GM19023 (cell line): ENCODE results near the gene JCAD.
A peak's percentile ranks its signal among the peaks of the same experiment; 100 is the strongest.
"Not testable (repeated sequence)": the region's sequence is repeated elsewhere in the genome, so short reads cannot be mapped to it uniquely, and the experiment has no call there.

Source experiments
- ATAC-seq: cut with Tn5 transposase; IDR thresholded peaks from one replicate; pipeline ENCODE4 v1.9.1; 2021; ENCODE audit warnings: mild to moderate bottlenecking, moderate library complexity; ENCODE audit not compliant: unreplicated experiment

JCAD gene

DNA sequence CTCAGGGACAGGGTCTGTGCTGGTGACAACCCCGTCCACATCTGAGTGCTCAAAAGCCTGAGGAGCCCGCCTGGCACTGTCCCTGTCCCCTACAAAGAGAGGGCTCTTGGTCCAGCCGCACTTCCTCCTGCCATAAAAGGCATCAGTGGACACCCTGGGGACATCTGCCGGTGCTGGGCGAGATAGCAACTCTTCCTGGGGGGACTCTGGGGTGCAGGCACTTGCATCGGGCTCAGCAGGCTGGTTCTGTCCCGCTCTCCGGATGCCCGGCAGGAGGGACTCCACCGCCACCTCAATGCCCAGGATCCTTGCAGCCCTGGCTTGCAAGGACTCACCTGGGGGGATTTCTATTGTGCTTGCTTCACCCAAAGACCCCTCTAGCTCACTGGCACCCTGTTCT is 32.8 kb downstream of the JCAD start:
- no peak for ATAC-seq

GRCh38 chr10:30026080-30026479 is 33.3 kb downstream of the JCAD start:
- ATAC-seq = no peak

- not testable (repeated sequence) for ATAC-seq
These were observed 34.0 kb downstream of the JCAD start for GRCh38 chr10:30025428-30025827.

- no peak for ATAC-seq
These were observed 36.8 kb downstream of the JCAD start for GRCh38 chr10:30022590-30022989.

DNA sequence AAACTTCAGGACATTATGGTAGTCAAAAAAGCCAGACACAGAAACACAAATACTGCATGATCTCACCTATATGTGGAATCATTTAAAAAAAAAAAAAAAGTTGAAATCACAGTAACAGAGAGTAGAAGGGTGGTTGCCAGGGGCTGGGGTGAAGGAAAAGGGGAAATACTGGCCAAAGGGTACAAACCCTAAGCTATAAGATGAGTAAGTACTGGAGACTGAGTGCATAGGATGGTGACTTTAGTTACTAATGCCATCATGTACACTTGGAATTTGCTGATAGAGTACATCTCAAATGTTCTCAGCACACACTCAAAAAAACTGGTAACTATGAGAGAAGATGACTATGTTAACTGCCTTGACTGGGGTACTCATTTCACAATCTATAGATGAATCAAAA is 39.9 kb downstream of the JCAD start:
- no peak for ATAC-seq

DNA sequence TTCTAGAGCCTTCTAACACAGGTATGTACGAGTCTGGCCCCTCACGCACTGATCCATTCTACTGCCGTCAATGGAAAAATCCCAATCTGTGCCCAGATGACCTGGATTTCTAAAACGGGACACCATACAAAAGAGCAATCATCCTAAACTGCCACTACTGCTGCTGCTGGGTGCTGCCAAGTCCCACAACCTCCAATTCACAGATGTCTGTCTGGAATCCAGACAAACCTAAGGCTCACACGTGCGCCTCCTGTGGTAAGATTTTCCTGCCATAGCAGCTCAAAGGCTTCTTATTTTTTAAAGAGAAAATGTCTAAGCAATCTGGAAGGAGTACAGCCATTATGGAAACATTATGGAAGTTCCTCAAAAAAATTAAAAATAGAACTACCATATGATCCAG is 40.9 kb downstream of the JCAD start:
- ATAC-seq = no peak

DNA sequence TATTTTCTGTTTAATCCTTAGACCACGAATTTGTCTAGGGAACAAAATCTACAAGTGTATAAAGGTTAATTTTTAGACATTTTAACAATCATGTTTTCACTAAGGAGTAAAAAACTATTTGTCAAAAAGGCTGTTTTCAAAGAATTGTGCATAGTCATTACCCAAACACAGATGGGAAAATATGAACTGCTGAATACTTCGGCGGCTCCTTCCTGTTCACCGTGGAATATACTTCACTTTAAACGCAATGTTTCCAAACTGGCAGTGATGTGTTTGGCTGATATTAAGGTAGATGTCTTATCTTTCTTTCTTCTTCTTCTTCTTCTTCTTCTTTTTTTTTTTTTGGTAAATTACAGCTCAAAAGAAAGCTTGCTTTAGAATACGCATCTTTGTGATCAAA is 41.4 kb downstream of the JCAD start:
- no peak for ATAC-seq

- ATAC-seq = no peak
These were observed 41.8 kb downstream of the JCAD start for GRCh38 chr10:30017556-30017955.

- no peak for ATAC-seq
These were observed 44.9 kb downstream of the JCAD start for GRCh38 chr10:30014511-30014910.

GRCh38 chr10:30013757-30014156 is 45.6 kb downstream of the JCAD start:
- ATAC-seq = no peak

DNA sequence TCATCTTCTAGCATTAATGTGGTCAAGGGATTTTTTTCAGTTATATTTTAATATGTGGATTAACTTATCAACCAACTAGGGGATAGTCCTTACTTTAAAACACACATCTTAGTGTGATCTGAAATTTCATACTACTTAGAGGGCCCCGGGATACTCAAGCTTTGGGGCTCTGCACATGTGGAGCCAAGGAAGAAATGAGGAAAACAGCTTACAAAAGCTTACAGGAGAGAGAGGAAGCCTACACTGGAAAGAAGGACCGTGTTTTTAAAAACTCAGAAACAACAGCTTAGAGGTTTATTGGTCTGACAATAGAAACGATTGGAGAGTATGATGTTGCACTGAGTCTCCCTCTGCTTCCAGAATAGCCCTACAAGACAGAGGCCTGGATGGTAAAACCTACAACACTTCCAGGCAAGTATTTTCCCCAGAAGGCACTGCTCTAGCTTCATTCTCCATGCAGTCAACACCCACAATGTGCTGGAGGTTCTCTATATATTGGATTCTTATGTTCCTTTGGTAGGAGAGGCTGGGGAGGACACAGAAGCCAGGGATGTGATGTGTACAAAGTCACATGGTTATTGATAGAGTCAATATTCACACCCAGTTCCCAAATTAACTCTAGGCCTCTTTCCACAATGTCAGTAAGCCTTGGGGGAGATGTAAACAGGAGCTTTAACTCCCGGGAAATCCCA is 47.3 kb downstream of the JCAD start:
- no peak for ATAC-seq

DNA sequence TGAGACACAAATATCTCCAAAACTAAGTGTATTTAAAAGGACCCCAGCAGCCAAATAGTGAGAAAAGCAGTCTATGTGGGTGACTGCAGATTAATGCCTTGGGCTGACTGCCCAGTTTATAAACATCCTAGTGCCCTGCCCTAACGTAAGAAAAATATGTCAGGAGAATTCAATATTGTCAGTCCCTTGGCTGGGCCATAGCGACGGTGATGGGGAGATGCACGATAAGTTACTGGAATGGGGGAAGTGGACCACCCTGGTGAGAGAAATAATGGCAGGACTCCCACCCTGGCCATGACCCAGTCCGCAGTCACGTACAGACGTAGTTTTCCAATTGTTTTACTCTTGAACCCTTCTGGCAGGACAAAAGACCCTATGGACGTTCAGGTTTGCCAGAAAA is 48.0 kb downstream of the JCAD start:
- no peak for ATAC-seq

DNA sequence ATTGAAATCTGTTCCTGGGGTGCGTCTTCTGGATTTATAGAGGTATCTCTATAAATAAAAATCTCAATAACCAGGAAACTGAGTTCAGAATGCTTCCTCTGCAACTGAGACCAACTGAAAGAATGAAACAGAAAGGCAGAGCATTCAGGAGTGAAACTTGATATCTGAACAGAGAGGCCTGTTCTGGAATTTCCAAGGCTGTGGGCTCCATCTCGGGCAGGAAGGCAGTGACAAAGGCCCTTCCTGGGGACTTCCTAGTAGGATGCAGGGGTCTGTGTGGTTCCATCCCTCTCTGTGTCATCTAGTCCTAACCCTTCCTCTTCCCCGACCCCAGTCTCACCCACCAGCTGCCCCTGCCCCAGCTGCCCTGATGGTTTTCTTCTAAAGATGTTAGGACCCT is 52.0 kb downstream of the JCAD start:
- ATAC-seq = no peak

DNA sequence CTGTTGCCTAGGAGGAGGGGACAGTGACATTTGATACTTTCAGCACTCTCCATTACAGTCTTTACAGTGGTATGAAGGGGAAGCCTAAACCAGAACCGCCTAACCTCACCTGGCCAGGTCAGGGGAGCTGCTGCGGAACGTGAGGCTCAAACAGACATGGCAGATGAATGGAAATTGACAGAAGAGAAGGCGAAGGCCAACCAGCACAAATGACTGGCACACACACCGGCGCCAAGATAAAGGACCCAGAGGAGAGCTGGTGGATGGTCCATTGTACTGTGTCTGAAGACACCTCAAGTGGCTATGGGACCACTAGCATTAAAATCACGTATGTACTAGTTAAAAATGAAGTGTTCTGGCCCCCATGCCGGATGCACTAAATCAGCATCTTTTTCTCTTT is 53.0 kb downstream of the JCAD start:
- ATAC-seq = no peak

DNA sequence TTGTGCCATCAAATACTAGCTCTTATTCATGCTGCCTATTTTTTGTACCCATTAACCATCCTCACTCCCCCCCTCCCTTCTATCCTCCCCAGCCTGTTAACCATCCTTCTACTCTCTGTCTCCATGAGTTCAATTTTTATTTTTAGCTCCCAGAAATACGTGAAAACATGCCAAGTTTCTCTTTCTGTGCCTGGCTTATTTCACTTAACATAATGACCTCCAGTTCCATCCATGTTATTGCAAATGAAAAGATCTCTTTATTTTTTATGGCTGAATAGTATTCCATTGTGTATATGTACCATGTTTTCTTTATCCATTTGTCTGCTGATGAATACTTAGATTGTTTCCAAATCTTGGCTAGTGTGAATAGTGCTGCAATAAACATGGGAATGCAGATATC is 54.3 kb downstream of the JCAD start:
- not testable (repeated sequence) for ATAC-seq

- ATAC-seq = peak; percentile 57
These were observed 56.7 kb downstream of the JCAD start for GRCh38 chr10:30002426-30003266.

GRCh38 chr10:30000802-30001571 is 58.4 kb downstream of the JCAD start:
- ATAC-seq = no peak

DNA sequence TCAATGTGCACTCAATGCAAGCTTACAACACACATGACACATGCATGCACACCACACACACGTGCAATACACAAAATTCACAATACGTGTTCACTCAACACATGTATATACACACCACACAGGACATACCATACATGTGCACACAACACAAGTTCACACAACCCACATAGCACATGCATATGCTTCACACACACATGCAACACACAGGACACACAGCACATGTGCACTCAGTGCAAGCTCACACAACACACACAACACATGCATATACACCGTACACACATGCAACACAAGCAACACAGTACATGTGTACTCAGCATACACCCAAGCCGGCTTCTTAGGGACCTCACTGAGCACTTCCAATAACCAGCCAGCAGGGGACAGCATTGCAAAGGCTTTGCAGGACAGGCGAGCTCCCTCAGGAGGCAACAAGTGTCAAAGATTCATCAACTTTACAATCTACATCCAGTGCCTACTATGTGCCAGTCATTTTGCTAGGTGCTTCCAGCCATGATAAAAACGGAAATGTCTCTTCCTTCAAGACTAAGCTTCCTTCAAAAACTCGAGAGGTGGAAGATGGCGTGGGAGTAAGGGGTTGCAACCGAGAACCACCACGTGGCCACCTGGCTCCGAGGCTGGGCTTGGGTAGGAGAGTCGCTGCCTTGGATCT is 61.1 kb downstream of the JCAD start:
- ATAC-seq = peak; percentile 75

DNA sequence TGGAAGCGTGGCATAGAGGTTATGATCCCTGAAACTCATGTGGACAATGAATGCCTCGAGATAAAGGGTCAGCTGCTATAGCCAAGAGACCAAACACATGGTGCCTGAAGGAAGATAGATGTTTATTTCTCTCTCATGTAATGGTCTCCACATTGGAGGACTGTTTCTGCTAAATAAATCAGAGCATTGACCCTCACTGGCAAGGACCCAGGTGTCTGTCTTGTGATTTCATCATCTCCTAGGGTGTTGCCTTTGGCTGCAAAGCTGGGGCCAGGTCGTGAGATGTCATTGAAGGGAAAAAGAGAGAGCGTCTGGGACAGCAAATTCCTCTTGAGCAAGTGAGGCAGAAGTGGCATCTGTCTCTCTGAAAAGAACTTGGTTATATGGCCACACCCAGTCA is 64.6 kb downstream of the JCAD start:
- no peak for ATAC-seq

DNA sequence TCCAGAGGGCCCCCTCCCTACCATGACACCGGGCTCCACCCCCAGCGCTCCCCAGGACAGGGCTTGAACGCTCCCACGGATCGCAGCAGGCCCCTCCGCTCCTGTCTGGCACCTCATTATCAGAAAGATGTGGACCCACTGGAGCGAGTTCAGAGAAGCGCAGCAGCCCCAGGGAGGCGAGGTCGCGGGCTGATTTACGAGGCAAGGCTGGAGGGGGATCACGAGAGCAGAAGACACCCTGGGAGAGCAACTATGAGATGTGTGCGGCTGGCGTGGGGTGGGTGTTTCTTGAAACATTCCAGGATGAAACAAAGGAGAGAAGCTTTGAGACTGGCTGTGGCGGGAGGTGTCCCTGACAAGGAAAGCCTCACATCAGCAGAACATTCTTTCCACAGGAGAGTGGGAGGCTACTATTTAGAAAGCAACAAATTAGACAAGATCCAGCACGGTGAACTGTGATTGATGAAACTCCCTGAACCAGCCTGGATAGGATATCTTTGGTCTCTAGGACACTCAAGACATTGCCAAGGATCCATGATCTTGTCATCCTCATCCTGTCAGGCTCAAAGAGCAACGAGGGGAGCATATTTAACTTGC is 66.0 kb downstream of the JCAD start:
- no peak for ATAC-seq

DNA sequence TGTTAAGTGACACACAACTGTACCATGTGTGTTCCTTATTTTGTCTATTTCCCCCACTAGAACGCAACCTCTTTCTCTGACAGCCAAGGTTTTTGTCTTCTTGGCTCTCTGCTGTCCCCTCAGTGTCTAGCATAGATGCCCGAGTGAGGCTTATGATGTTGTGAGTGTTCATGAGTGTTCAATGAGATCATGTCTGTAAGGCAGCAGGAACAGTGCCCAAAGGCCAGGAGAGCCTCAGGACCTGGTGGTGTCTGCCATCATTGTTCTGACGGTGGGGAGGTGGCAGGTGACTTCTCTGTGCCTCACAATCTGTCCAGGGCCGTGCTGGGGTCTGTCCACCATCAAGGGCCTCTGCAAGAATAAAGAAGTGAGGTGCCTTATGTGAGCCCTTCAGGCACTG is 66.5 kb downstream of the JCAD start:
- no peak for ATAC-seq
